ENCODE measurements around the gene LPGAT1. TPM values are rescaled to one million over a fixed set of nuclear protein-coding genes. Genes with fewer than 3 reads are reported as not detected.
A peak's percentile ranks its signal among the peaks of the same experiment; 100 is the strongest.
"Not testable (repeated sequence)": the region's sequence is repeated elsewhere in the genome, so short reads cannot be mapped to it uniquely, and the experiment has no call there.

The LPGAT1 gene
- total RNA-seq, 1 experiment from 2014 or later = 20.2 TPM

GRCh38 chr1:211698161-211699026 is 132.2 kb downstream of the LPGAT1 start:
- Histone ChIP-seq H3K4me3 (ENCODE audit: insufficient read depth, low read depth, low read length) (peak overlapping the region; percentile 50), H3K36me3 (replicated peaks; ENCODE audit: control insufficient read depth, insufficient read depth, low read length) (no peaks in the 10 kb centered on the region), H3K27me3 (ENCODE audit: control insufficient read depth, insufficient read depth, low read length) (peaks cover 5% of the 10 kb centered on the region)
- DNase-seq = peak; percentile 93

DNA sequence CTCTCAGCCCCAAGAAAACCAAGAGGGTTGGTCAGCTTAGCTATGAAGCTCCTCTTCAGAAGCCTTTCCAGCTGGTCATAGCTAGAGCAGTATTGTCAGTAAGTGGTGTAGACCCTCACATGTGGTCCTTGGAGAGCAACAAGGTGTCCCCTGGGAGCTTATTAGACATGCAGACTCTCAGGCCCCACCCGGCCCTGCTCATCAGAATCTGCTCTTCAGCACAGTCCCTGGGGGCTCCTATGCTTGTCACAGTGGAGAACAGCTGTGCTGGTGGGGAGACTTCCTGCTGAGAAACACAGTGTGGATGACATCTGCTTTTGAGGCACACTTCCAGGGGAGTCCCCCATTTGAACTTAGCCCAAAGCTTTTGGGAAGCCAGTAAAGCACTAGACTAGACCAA is 133.2 kb downstream of the LPGAT1 start:
- Histone ChIP-seq H3K27me3 (ENCODE audit: control insufficient read depth, insufficient read depth, low read length) (peaks cover 5% of the 10 kb centered on the region), H3K4me3 (ENCODE audit: insufficient read depth, low read depth, low read length) (no peak overlapping the region), H3K36me3 (replicated peaks; ENCODE audit: control insufficient read depth, insufficient read depth, low read length) (no peaks in the 10 kb centered on the region)
- DNase-seq = no peak

DNA sequence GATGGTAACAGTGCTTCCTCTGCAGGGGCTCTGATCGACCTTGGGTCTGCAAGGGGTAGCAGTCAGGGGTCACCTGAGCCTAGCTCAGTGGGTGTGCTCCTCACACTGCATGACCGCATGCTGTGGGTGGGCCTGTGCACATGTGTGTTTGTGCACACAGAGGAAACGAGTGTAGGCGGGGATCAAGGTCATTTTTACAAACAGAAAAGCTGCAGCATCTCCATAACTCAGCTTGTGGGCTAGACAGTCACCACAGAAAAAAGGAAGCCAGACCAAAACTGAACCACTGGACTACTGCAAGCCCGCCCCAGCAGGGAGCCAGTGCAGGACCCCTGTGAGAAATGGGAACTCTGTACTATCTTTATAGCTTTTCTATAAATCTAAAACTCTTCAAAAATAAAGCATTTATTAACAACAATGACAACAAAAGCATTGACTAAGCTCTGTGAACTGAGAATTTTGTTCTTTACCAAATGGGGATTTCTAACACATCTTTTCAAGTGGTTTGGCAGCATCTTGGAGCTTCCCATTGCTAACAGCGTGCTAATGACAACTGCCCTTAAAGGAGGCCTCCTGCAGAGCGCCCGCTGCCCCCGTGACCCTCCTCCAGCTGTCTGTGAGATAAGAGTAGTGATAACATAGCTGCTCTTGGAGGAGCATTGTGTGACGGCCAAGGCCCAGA is 135.3 kb downstream of the LPGAT1 start:
- H3K27me3 ChIP-seq (ENCODE audit: control insufficient read depth, insufficient read depth, low read length) = peaks cover 5% of the 10 kb centered on the region
- no peak overlapping the region for H3K4me3 ChIP-seq (ENCODE audit: insufficient read depth, low read depth, low read length)
- no peaks in the 10 kb centered on the region for H3K36me3 ChIP-seq (replicated peaks; ENCODE audit: control insufficient read depth, insufficient read depth, low read length)
- DNase-seq = no peak

GRCh38 chr1:211693911-211694310 is 136.7 kb downstream of the LPGAT1 start:
- not testable (repeated sequence) for DNase-seq; H3K4me3 ChIP-seq (ENCODE audit: insufficient read depth, low read depth, low read length); H3K27me3 ChIP-seq (ENCODE audit: control insufficient read depth, insufficient read depth, low read length); H3K36me3 ChIP-seq (replicated peaks; ENCODE audit: control insufficient read depth, insufficient read depth, low read length)

Other genes with a start within 250 kb of the LPGAT1 start
- 58.3 and 82.0 TPM in 2 replicates for gene NEK2, start 155.1 kb downstream of the LPGAT1 start, total RNA-seq (2014; rRNA removed; shearing (Covaris generic))
- 19.5 and 21.5 TPM in 2 replicates for gene INTS7, start 204.8 kb upstream of the LPGAT1 start, total RNA-seq (2014; rRNA removed; shearing (Covaris generic))
- gene DTL, start 205.0 kb upstream of the LPGAT1 start, total RNA-seq (2014; rRNA removed; shearing (Covaris generic)) = 92.0 and 108 TPM in 2 replicates